GM19467 (cell line): Measurements from ENCODE around the gene MYO1A.
A peak's percentile ranks its signal among the peaks of the same experiment; 100 is the strongest.
"Not testable (repeated sequence)": the region's sequence is repeated elsewhere in the genome, so short reads cannot be mapped to it uniquely, and the experiment has no call there.

Source experiments
- ATAC-seq: cut with Tn5 transposase; IDR thresholded peaks from one replicate; pipeline ENCODE4 v1.9.1; 2021; ENCODE audit warnings: mild to moderate bottlenecking, moderate library complexity; ENCODE audit not compliant: unreplicated experiment

The MYO1A gene

GRCh38 chr12:57087691-57088353 lies 37.9 kb upstream of the MYO1A start:
- ATAC-seq, result peak; percentile 18

- ATAC-seq, result peak; percentile 22
Measured at GRCh38 chr12:57087010-57087690, 37.2 kb upstream of the MYO1A start.

DNA sequence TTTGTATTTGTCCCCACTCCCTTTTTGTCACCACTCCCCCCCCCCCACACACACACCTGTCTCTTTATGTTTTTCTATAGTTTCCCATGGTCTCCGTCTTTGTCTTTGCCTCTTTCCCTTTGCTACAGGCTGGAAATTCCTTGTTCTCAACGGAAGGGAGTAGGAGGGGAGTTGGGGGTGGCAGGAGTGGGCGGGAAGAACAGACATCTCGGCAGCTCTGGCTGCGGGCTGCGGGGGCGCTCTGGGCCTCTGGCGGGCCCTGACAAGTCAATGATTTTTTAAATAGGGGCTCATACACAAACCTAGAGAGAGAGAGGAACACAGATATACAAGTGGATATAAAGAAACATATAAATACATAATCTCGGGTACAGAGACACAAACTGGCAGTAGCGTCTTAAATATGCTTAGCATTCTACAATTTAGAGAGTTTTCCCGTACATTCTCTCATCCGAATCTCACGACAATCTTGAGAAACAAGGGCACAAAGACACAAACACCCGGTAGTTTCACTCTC lies 36.6 kb upstream of the MYO1A start:
- ATAC-seq, result no peak

- ATAC-seq, result no peak
Measured at GRCh38 chr12:57085999-57086492, 36.1 kb upstream of the MYO1A start.

GRCh38 chr12:57080855-57081254 lies 30.9 kb upstream of the MYO1A start:
- no peak for ATAC-seq

GRCh38 chr12:57079821-57080220 lies 29.9 kb upstream of the MYO1A start:
- no peak for ATAC-seq

DNA sequence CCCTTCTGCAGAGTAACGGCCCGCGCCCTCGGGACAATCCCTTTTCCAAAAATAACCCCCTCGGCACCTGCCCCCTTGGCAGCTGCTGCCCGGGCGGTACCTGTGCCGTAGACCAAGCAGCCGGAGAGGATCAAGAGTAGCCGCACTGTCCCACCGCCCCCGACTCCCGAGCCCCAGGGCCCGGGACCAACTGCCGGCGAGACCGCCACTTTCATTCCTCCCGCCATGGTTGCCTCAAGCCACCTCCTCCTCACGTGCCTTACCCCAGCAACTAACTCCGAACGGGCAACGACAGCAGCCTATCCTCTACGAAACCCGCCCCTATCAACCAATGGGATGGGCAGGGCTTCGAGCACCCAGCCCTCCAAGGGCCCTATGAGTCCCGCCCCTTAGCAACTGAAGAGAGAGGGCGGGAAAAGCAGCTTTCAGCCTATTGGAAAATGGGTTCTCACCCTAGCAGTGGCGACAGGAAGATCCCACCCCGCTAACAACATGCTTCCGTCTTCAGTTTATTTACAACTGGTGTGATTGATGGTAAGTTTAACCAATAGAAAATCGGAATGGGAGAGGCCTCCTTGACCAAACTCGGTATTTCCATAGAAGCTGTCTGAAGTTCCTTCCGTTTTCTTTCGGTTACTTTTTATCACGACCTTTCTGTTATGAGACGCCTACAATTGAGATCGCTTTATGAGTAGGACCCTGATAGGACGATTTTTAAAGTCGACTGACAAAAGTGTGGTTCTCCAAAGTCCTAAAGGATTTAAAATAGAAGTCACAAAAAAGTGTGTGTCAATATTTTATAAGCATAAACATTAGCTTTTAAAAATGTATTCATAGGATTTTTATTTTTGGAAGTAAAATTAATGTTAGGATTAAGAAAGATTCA lies 28.8 kb upstream of the MYO1A start, which contains the start of gene NEMP1:
Gene NEMP1, minus strand, starts transcription at position 273 of the 886 bp plus-strand sequence. Its CDS starts 46 bp downstream, at position 227.
- peak; percentile 96 for ATAC-seq

- not testable (repeated sequence) for ATAC-seq
Measured at GRCh38 chr12:57073566-57074450, 23.9 kb upstream of the MYO1A start.

DNA sequence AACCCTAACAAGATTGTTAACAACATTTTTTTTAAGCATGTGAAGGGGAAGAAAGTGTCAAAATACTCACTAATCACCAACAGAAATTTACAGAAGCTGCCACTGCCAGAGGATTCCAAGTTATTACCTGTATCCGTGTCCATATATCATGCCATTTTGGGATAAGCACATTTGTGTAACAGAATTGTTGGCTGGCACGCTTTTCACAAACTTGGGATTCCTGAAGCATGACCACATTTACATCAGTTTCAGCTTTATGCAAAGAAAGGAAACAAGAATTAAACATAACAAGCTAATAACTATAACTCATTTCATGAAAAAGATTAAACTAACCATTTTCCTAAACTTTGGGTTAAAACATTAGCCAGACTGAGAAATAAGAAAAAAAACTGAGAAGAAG lies 22.7 kb upstream of the MYO1A start:
- ATAC-seq, result no peak

GRCh38 chr12:57069523-57069922 lies 19.6 kb upstream of the MYO1A start:
- ATAC-seq, result peak; percentile 91

DNA sequence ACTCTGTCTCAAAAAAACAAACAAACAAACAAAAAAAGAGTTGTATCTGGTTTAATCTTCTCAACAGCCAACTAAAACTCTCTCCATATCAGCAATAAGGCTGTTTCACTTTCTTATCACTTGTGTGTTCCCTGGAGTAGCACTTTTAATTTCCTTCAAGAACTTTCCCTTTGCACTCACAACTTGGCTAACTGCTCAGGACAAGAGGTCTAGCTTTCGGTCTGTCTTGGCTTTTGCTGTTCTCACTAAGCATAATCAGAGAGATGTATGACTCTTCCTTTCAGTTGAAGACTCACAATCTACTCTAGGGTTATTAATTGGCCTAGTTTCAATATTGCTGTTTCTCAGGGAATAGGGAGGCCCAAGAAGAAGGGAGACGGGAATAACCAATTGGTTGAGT lies 16.3 kb upstream of the MYO1A start:
- no peak for ATAC-seq

- peak; percentile 65 for ATAC-seq
Measured at GRCh38 chr12:57063991-57064685, 14.2 kb upstream of the MYO1A start.

DNA sequence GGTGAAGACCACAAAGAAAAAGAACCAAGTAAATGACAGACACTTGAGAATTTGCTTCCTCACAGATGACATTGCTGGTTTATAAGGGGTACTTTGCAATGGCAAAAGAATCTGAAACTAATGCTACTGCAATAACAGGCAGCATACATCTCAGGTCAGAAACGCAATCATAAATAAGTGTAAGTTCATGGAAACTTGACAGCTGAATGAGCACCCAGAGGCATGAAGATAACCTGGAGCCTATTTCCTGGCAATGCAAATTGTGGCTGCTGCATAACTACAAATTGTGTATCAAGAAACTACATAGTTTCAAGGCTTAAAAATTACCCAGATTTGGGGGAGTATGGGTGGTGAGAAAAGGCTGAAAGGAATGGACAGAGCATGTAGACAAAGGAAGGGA lies 8.5 kb upstream of the MYO1A start:
- ATAC-seq, result no peak

DNA sequence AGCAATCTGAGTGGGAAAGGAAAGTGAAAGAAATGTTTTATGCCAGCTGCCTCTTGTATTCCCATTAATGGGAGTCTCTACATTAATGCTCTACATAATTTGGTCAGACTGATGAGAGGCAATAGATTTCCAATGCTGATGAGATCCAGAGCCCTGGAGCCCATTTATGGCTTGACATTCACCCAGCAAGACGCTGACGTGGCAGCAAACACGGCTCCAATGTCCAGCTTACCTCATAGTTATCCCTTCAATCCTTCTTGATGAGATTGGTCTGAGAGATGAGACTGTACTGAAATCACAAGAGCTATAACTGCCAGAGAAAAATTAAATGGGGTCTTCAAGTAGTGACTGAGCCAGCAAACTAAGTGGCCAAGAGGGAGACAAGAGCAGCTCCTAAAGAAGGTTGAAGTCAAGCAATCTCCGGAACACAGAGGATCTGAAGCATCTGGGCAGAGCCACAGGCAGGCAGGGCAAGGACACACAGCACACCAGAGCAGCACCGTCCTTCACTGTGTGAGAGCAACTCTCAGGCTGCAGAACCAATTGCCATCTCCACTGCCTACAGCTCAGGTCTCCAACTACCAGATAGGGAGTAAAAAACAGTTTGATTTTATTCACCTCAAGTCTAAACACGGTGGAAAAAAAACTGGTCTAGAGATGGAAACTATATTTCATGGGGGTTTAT lies 7.3 kb upstream of the MYO1A start:
- ATAC-seq, result no peak

- ATAC-seq, result no peak
Measured at GRCh38 chr12:57055824-57056223, 5.9 kb upstream of the MYO1A start.

DNA sequence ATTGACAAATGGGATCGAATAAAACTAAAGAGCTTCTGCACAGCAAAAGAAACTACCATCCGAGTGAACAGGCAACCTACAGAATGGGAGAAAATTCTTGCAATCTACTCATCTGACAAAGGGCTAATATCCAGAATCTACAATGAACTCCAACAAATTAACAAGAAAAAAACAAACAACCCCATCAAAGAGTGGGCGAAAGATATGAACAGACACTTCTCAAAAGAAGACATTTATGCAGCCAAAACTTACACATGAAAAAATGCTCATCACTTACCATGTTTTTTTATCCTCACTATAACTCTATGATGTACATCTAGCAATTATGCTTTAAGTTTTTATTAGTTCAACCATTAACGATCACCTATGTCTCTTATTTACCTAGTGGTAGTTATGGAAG lies 4.0 kb upstream of the MYO1A start:
- not testable (repeated sequence) for ATAC-seq

DNA sequence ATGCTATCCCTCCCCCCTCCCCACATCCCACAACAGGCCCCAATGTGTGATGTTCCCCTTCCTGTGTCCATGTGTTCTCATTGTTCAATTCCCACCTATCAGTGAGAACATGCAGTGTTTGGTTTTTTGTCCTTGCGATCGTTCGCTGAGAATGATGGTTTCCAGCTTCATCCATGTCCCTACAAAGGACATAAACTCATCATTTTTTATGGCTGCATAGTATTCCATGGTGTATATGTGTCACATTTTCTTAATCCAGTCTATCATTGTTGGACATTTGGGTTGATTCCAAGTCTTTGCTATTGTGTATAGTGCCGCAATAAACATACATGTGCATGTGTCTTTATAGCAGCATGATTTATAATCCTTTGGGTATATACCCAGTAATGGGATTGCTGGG lies 3.2 kb upstream of the MYO1A start:
- ATAC-seq, result not testable (repeated sequence)

- ATAC-seq, result no peak
Measured at GRCh38 chr12:57051011-57051410, 1.1 kb upstream of the MYO1A start.

GRCh38 chr12:57049119-57049446 lies 846 bp downstream of the MYO1A start:
- no peak for ATAC-seq
